Umbilical cord (tissue), 2 donors: ENCODE data around the gene SYNGAP1. TPM values are rescaled to one million over a fixed set of nuclear protein-coding genes. Genes with fewer than 3 reads are reported as not detected.

Source experiments
- DNase-seq: peaks from one replicate; pipeline ENCODE4 v3.0.0-alpha.2; 2015; ENCODE audit warnings: low spot score
- total RNA-seq: library from RNA; depleted of rRNA; stranded (reverse); fragments of >200 nt; gene quantifications from one replicate; pipeline ENCODE4 v1.2.3, GENCODE V29; 2014; ENCODE audit warnings: low replicate concordance; ENCODE audit not compliant: insufficient read depth

The SYNGAP1 gene
- total RNA-seq, 1 donor from 2014 or later, result 7.5 TPM

DNA sequence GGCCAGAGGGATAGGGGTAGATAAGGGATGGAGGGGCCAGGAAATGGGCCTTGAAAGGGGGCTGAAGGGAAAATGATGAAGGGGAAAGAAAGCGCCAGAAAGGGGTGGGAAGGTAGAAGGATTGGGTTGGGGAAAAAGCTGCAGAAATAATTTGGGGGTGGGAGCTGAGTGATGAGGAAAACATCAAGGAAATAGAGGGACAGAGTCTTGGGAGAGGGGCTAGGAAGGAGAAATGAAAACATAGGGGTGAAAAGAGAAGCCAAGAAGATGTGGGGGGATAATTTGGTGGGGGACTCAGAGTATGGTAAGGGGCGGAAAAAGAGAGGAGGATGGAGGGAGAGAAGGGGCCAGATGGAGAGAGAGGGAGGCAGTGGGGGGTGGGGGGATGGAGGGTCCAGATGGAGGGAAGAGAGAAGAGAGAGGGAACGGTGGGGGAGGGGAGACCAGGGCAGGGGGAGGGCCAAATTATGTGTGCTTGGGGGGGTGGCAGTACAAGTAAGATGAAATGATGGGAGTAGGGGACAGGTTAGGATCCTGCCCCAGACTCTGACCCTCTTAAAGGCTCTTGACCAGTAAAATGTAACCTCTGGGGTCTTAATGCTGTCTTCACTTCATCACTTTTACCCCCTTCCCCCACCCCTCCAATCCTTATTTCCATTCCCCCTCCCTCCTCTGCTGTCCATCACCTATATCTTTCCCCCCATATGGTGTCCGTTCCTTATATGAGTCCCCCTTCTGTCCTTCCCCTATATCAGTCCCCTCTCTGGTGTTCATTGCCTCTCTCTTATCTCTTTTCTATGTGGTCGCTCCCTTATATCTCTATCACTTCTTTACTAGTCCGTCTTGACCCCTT, 852 bp downstream of the SYNGAP1 start:
- DNase-seq, result no peak

DNA sequence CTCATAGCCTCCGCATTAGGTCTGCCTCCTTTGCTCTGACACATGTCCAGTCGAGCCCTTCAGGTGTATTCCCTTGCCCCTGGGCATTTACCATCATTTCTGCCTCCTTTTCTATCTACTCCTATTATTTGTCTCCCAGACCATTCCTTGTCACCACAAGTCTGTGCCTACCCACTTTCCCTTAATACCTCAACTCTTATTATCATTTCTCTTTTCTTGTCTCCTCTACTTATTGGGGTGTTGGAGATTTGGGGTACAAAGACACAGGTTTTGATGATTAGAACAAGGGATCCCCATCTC, 1.4 kb downstream of the SYNGAP1 start:
- DNase-seq, result no peak

DNA sequence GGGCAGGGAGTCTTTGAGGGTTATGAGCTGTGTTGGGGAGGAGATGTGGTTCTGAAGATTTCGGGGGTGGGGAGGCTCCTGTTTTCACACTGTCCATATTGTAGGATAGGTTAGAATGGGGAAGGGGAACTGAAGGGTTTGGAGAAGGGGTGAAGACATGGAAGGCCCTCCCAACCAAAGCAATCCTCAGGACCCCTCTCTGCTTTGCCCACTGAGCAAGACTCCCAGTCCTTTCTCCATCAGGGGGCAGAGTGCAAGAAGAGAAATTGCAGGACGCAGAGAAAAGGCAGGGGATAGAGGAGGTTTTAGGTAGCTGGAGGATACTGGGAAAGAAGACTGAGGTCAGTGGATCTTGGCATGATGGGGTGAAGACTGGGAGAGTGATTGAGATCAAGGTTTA, 3.9 kb downstream of the SYNGAP1 start:
- no peak for DNase-seq

DNA sequence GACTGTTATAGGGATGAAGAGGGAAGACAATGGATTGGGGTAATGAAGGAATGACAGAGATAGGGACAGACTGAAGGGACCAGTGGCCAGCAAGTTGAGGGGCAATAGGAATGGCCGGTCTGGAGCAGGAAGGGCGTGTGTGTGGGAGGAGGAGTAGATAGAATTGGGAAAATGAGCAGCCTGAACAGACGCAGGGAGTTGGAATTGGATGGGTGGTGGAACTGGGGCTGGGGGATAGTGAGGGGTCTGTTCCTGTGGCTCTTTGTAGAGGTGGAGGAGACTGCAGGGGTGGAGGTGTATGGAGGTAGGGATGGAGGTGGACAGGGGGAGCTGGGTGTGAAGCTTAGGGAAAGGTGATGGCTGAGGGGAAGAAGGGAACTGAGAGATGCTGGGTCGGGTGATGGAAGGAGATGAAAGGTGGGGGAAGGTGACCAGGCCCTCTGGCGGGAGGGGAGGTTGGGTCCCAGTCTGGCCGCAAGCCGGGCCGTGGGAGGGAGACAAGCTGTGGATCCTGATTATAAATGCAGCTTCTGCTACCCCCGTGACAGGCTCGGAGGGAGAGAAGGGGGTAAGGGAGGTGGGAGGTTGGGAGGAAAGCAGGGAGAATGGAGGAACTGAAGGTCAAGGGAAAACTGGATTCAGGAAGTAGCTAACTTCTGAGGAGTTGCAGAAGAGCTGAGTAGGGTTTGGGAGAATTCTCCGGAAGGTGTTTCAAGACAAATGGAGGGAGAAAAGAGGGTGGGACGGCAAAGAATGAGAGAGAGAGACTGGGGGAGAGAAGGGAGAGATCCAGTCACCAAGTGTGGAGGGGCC, 5.2 kb downstream of the SYNGAP1 start:
- no peak for DNase-seq

DNA sequence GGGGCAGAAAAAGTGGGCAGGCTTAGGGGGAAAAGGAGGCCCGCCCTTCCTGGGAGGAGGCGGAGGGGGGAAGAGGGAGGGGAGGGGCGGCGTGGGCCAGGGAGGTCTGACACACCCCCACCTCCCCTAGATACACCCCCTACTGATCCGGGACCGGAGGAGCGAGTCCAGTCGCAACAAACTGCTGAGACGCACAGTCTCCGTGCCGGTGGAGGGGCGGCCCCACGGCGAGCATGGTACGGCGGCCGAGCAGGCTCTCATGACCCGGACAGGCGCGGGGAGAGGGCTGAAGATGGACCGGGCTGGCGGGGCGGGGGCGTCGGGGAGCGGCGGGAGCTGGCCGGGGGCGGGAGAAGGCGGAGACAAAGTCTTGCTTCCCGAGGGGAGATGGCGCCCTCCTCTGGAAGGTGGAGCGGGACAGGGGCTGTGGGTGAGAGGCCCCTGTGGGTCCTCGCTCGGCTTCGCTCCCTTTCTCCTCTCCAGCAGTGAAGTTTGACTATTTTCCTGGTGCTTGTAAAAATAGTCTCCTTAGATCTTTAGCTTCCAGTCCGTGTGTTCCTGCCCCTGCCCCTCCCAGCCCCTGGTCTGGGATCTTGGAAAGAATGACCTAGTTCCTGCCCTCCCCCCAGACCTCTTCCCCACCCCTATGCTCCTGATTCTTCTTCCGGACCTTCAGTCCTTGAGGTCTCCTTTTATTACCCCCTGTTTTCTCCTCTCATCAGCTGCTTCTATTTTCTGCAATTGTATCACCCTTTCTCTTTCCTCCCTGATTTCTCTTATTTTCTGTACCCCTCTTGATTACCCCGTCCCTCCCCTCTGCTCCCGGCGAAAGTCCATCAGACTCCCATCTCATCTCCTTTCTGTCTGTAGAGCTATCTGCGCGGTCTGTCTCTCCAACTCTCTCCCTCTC, 6.1 kb downstream of the SYNGAP1 start:
- peak; percentile 93 for DNase-seq

DNA sequence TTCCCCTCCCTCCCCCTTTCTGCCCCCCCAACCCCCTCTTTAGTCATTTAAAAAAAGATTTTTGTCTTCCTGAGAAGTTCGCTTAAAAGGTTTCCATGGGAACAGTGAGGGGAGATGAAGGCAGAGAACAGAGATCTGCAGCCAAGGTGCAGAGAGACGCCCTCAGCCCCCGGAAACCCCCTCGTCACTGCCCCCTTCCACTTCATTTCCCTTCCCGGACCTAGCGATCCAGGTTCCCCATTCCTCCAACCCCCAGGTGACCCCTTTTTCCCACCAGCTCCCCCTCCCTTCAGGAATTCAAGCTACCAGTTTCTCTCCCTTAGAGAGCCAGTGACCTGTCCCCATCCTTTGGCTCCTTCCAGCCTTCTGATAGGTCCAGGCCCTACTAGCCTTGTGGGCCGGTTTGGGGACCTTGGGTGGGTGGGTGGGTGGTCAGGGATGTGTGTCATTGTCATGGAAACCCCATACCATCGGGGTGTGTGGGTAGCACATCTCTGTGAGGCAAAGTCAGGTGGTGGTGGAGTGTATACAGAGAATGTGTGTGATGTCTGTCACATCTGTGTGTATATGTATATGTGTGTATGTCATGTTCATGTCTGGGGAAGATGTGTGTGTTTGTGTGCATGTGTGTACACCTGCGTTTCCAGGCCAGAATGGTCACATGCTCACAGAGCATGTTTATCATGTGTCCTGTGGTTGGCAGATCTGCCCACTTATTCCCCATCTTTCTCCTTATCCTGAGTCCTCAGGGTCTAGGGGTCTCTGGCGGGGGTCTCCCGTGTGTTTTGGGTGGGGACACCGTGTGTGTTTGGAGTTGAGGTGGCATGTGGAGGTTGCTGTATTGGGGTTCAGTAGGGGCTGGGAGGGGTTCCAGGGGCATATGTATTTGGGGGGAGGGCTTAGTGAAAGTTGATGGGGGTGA, 7.0 kb downstream of the SYNGAP1 start:
- DNase-seq, result peak; percentile 31

DNA sequence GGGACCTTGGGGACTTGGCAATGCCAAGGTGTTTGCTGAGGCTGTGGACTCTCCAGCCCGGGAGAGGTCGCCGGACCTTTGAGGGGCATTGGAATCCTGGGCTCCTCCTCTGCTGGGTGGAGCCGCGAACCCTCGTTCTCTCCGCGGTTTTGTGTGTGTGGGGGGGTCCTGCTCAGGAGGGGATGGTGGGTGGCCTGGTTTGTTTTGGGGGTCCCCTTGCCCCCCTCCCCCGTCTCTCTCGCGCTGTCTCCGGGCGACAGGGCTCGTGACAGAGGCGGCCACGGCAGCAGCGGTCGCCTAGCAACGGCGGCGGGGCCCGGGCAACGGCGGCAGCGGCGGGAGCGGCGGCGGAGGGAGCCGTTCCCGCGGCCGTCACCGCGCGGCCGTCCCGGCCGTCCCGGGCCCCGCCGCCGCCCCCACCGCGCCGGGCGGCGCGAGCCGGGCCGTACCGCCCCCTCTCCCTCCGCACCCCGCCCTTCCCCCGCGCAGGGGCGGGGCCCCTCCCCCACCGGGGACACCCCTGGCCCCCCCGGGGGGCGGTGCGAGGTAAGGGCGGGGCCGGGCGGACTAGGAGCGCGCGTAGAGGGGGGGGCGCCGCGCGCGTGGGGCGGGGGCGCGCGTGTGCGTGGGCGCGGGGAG, 7.8 kb downstream of the SYNGAP1 start:
- peak; percentile 25 for DNase-seq

DNA sequence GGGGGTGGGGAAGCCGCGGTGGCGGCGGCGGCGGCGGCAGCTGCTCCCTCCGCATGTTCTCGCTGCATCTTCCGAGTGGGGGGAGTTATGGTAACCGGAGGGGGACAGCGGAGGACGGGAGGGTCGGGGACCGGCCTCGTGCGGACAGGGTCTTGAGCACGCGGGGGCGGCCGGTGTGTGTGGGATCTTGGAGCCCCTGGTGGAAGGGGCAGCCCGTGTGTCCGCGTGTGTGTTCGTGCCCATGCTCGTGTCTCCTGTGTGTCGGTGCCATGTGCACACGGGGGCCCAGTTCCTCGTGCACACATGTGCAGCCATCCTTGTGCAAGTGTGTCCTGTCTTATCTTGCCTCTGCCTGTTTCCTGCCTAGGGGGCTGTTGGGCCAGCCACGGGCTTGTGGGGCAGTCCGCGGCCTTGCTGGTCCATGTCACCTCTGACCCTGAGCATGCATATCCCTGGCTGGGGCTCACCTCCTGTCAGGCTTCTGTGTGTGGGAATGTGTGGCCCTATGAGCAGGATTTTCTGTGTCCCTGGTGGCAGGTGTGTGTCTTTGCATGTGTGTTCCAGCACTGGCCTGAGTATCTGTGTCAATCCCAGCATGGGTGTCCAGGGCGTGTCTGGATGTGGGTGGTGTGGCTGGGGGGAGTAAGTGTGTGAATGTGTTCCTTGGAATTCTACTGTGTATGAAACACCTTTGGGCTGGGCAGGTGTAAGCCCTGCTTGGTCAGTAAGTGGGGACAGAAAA, 8.5 kb downstream of the SYNGAP1 start:
- DNase-seq, result peak; percentile 38

DNA sequence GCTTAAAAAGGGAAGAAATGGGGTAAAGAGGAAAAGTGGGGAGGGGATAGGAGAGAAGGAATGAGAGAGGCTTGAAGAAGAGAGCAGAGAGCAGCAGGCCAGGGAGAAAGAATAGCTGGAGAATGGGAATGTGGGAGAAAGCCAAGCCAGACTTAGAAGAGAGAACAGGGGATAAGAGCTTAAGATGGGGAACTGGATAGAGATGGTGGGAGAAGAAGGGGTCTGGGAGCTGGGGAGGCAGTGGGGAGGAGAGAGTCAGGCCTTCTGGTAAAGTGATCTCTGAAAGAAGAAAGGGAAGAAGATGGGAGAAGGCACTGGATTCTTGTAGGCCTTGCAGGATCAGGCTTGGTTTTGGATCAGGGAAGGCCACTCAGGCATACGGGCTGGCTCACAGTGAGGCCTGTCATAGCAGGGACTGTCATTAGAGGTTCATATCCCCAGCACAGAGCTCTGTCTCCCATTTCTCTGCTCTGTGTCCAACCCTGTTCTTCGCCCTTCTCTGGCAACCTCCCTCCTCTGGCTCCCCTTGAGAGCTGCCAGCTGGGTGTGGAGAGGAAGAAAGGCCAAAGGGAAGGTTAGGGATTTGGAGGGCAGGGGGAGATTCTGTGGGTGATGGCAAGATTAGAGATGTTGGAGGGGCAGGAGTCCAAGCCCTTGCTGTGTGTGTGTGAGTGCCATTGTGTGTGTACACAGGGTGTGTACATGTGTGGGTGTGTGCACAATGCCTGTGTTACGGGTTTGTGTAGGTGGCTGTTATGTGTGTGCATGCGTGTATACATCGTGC, 9.3 kb downstream of the SYNGAP1 start:
- DNase-seq, result no peak

DNA sequence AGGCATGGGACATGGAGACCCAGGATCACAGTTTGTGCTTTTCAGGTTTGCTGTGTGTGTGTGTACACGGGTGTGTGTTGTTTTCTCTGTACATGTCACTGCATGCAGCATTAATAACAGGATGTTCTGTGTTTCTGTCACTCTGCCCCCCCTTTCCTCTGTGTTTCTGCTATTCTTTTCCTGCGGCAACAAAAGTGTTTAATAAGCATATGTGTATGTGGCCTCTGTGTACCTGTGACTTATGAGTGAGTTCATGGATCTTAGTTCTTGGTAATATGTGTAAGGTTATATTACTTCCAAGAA, 9.8 kb downstream of the SYNGAP1 start:
- DNase-seq, result no peak

DNA sequence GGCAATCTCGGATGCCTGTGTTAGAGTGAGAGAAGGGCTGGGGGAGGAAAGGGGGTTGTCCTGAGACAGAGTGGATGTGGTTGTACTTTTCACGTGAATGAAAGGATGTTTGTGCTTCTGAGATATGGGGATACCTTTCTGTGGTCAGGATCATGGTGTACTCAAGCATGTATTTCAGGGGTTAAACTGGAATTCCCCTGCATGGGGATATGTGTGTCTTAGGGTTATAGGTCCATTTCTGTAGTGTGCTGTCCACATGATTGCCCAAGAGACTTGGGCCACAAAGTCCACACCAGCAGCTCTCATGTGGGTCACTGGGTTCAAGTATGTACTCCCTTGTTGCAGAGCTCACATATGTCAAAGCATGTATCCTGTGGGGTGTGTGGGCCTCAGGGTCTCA, 10.5 kb downstream of the SYNGAP1 start:
- no peak for DNase-seq

DNA sequence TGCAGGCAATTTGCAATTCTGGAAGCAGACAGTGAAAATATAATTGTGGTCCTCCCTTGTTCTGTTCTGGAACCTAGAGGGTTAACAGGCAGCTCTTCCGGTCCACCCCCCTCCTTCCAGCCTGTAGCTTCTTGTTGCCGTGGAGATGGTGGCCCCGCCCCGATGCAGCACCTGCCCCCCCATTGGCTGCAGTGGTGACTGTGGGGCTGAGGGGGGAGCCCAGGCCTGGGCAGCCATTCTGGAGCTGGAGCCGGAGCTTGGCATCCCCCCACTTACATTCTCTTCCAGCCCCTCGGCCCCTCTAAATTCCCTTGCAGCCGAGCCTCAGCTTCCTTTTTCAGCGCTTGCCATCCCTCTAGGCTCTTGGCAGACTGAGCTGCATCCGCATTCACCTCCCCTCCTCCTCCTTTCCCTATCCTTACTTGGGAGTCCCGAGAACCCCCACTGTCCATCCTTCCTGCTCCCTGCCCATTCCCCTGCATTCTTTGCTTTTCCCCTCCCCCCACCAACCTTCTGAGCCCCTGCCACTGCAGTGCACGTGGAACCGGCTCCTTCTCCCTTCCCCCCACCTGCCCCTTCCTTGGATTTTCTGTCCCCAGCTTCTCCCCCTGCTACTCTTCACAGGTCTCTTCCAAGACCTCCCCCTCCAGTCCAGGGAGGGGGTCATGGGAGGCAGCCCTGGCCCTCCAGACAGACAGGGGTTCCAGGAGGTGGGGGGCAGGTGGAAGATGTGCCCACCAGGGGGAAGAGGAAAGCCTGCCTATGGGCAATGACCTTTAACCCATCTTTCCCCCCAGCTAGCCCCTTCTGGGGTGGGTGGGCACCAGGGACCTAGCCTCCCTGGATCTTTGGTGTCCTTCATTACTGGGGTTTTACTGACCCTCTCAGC, 11.4 kb downstream of the SYNGAP1 start:
- peak; percentile 75 for DNase-seq

DNA sequence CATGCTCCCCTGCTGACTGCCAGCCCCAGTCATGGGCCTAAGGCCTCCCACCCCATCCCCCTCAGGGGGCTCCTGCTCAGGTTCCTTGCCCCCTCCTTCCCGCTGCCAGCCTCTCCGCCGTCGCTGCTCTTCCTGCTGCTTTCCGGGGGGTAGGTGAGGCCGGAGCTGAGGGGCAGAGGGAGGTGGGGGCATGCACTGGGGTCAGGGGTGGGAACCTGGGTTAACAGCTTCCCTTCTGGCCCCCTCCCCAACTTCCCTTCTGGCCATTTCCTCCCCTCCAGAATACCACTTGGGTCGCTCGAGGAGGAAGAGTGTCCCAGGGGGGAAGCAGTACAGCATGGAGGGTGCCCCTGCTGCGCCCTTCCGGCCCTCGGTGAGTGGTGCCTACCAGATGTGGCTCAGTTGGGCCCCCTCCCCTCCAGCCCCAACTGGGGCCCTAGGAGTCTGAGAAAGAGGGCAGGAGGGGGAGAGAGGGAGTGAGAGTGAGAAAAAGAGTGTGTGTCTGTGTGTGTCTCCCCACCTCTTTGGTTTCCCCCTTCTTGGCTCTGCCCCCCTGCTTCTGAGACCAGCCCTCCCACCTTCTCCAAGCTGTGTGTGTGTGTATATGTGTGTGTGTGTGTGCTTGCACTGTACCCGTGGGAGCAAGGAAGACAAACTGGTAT, 12.1 kb downstream of the SYNGAP1 start:
- DNase-seq, result no peak

DNA sequence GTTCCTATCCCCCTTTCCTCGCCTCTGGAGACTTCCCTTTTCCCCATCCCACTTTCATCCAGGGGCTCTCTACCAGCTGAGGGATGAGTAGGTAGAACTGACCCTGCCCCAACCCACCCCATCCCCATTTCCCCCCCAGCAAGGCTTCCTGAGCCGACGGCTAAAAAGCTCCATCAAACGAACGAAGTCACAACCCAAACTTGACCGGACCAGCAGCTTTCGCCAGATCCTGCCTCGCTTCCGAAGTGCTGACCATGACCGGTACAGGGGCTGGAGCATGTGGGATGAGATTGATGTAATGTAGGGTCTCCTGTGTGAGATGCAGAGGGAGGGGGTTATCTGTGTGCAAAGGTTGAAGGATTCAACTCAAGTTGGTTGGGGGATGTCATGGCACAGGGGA, 12.7 kb downstream of the SYNGAP1 start:
- no peak for DNase-seq

DNA sequence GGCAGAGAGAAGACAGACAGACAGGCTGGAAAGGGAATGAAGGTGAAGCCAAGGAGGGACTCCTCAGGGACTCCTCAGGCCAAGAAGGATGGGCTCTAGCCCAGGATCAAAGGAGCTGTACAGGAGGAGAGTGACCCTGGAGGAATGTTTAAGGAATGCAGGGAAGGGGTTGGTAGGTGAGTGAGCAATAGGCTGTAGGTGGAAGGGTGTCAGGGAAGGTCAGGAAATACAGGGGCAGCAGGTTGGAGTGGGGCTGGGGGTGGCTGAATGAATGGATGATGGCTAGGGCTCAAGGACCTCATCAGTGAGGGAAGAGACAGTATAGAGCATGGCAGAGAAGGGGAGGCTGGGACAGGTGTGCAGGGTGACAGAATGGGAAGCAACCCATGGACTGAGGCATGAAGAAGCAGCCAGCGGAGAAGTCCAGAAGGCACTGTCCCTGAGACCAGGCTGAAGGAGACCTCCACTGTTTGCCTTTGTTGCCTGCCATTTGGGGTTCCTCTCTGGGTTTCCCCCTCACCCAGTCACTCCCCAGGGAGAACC, 13.2 kb downstream of the SYNGAP1 start:
- DNase-seq, result no peak

DNA sequence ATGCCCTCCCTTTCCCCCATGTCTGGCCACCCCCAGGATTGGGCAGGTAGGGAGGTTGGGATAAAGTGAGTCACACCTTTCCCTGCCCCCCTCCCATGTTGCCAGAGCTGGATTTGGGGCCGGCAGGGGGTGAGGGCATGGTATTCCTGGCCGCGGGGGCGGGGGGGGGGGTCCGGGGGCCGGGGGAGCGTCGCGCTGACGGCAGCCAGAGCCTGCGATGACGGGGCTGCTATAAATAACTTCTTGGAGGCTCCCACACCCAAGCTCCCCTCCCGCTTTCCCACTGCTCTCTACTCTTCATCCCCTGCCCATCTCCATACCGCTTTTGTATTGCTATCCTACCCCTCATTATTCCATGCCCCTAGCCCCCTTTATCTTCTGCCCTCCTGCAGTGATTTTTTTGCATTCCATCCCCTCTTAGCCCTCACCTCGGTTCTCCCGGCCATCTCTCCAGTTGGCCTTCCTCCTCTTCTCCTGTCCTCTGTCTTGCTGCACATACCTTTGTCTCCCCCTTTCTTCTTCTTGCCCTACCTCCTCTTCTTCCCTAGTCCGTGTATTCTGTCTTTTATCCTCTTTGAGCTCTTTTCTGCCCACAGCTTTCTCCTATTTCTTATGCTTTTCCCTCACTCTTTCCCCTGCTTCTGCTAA, 13.8 kb downstream of the SYNGAP1 start:
- peak; percentile 70 for DNase-seq

DNA sequence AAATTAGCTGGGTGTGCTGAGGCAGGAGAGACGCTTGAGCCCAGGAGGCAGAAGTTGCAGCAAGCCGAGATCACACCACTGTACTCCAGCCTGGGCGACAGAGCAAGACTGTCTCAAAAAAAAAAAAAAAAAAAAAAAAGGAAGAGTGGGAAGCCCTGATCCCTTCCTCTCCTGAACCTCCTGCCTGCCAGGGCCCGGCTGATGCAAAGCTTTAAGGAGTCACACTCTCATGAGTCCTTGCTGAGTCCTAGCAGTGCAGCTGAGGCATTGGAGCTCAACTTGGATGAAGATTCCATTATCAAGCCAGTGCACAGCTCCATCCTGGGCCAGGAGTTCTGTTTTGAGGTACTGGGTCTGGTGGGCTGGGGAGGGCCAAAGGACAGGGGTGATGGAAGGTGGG, 15.1 kb downstream of the SYNGAP1 start:
- DNase-seq, result no peak
